Stimulated activated CD8-positive, alpha-beta memory T cell treated with anti-CD3 and anti-CD28 coated beads, Interleukin-4, amount 100 ng/mL, for 1 hour (primary cell): ENCODE results near the gene ALPK3.

Experiments used
- DNase-seq, 2 donors: peaks; one replicate each; pipeline ENCODE4 v3.0.0-alpha.2; 2020; ENCODE audit warnings: low read depth in 2 of 2, low spot score in 1 of 2

ALPK3 gene

GRCh38 chr15:84797212-84797611 lies 19.9 kb upstream of the ALPK3 start:
- DNase-seq: no peak

- no peak for DNase-seq
Observed at GRCh38 chr15:84797801-84798200, 19.4 kb upstream of the ALPK3 start.

GRCh38 chr15:84798436-84798946 lies 18.7 kb upstream of the ALPK3 start:
- DNase-seq: no peak

- DNase-seq: no peak
Observed at GRCh38 chr15:84799511-84800187, 17.5 kb upstream of the ALPK3 start.

- DNase-seq: no peak
Observed at GRCh38 chr15:84800365-84800806, 16.8 kb upstream of the ALPK3 start.

GRCh38 chr15:84804005-84804900 lies 12.9 kb upstream of the ALPK3 start:
- no peak for DNase-seq

GRCh38 chr15:84805221-84805620 lies 11.9 kb upstream of the ALPK3 start:
- no peak for DNase-seq

GRCh38 chr15:84807228-84807627 lies 9.9 kb upstream of the ALPK3 start:
- no peak for DNase-seq

- no peak for DNase-seq
Observed at GRCh38 chr15:84810073-84810840, 6.9 kb upstream of the ALPK3 start.

- no peak for DNase-seq
Observed at GRCh38 chr15:84811151-84811550, 6.0 kb upstream of the ALPK3 start.

GRCh38 chr15:84811828-84812227 lies 5.3 kb upstream of the ALPK3 start:
- DNase-seq: no peak

- no peak for DNase-seq
Observed at GRCh38 chr15:84812842-84813241, 4.3 kb upstream of the ALPK3 start.

- DNase-seq: no peak
Observed at GRCh38 chr15:84813435-84813834, 3.7 kb upstream of the ALPK3 start.

- DNase-seq: no peak
Observed at GRCh38 chr15:84813931-84814330, 3.2 kb upstream of the ALPK3 start.

- DNase-seq: no peak
Observed at GRCh38 chr15:84814916-84815315, 2.2 kb upstream of the ALPK3 start.

- no peak for DNase-seq
Observed at GRCh38 chr15:84817466-84818081, 418 bp downstream of the ALPK3 start.

- DNase-seq: no peak
Observed at GRCh38 chr15:84818261-84819131, 1.3 kb downstream of the ALPK3 start.

- no peak for DNase-seq
Observed at GRCh38 chr15:84819291-84819768, 2.2 kb downstream of the ALPK3 start.

GRCh38 chr15:84819791-84820190 lies 2.6 kb downstream of the ALPK3 start:
- no peak for DNase-seq

GRCh38 chr15:84821501-84822021 lies 4.4 kb downstream of the ALPK3 start:
- no peak for DNase-seq
